Activated CD4-positive, alpha-beta T cell treated with anti-CD3 and anti-CD28 coated beads for 48 hours (primary cell): Measurements from ENCODE around the gene ZNF211.
A peak's percentile ranks its signal among the peaks of the same experiment; 100 is the strongest.

Experiments
- DNase-seq: peaks from one replicate; pipeline ENCODE4 v3.0.0-alpha.2; 2020

Gene ZNF211

DNA sequence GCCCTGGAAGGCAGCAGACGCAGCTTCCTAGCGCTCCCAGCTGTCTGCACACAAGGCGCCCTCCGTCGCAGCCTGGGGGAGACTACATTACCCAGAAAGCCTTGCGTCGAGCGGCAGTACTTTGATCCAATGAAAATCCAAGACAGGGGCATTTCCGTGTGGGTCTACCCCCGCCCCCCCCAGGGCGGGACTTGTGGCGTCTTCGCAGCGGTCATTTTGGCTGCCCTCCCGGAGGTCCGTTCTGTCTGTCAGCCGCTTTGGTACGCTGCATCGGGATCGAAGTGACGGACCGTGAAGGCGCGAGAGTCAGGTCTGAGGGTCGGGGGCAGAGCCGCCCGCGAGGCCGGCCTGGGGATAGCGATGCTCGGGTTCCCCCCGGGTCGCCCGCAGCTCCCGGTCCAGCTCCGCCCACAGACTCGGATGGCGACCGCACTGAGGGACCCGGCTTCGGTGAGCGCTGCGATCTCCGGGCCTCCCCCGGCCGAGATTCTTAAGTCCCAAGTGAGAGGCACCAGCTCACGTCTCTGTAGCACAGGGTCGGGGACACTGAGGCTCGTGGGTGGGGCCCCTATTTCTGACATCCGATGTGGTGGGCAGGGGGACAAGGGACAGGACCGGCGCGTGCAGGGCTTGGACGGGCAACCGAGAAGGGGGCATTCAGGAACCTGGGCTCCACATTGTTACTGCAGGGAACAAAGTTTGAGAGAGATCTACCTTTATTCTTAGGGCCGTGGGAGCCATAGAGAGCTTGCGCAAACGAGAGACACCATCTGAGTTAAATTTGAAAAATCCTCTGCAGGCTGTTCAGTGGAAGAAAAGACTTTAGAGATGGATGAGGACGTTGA, at the start of gene ZNF211:
Gene ZNF211, plus strand, starts transcription at position 182 of the 845 bp plus-strand sequence. Its CDS starts 179 bp downstream, at position 361.
- peak; percentile 89 for DNase-seq

DNA sequence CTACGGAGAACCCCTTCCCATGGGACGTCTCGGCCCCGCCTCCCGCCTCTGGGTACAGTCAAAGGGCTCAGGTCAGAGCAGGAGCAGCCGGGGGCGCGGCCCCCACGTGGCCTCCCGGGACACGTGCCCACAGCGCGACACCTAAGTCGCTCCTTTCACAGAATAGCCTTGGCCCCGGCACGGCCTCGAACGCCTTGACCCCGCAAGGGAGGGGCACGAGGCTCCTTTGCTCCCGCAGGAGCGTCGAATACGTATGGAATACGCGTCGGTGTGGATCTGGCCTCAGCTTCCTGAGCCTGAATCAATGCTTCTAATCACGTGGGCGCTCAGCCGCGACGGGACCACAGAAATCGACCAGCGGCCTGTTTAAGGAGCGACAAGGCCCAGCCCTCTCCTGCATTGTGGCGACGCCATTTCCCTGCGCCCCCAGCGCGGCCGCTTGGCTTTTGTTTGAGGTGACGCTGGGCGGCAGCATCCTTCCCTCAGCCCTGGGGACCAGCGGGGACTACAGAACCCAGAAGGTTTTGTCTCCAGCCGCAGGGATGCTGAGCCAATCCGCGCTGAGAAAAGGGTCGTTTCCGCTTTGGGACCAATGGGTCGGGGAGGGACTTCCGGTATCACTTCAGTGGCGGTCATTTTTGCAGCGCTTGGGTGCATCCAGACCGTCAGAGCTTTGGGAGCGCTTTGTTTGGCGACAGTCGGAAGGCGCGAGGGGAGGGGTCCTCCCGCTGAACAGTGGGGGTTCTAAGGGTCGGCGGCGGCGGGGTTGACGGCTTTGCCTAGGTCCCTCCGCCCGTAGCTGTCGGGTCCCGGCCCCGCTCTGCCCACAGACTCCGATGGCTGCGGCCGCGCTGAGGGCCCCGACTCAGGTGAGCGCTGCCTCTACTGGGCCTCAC, 49.2 kb upstream of the ZNF211 start, which contains the start of gene ZIK1:
Gene ZIK1, plus strand, starts transcription at position 625 of the 896 bp plus-strand sequence. Its CDS starts 212 bp downstream, at position 837.
- peak; percentile 88 for DNase-seq

DNA sequence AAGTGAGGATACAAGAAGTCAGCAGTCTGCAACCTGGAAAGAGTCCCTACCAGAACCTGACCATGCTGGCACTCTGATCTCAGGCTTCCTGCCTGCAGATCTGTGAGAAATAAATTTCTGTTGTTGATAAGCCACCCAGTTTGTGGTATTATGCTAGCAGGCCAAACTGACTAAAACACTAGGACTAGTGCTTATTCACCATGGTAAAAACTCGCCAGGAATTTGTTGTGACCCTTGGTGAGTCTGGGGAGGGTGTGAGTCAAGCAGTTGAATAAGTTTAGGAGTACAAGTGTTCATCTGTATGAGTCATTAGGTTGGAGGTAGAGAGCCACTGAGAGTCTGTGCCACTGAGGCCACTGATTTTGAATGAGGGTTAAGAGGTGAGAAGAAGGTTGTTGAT, 45.4 kb upstream of the ZNF211 start:
- DNase-seq: no peak

DNA sequence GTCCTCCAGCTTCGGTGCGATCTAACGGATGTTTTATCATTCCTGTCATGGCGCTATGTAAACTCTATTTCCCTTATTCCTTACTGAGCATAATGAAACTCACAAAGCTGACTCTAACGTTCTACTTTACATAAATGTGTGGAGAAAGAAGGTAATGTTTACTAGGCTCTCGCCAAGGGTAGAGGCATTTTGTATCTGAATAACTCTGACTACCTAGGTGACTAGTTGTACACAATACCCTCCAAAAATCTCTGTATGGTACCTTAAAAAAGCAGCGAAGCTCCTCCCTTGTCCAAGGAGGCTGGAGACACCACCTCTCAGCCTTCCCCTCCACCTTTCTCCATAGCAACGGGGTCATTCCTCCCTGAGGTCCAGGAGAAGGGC, 33.6 kb upstream of the ZNF211 start:
- DNase-seq: no peak

DNA sequence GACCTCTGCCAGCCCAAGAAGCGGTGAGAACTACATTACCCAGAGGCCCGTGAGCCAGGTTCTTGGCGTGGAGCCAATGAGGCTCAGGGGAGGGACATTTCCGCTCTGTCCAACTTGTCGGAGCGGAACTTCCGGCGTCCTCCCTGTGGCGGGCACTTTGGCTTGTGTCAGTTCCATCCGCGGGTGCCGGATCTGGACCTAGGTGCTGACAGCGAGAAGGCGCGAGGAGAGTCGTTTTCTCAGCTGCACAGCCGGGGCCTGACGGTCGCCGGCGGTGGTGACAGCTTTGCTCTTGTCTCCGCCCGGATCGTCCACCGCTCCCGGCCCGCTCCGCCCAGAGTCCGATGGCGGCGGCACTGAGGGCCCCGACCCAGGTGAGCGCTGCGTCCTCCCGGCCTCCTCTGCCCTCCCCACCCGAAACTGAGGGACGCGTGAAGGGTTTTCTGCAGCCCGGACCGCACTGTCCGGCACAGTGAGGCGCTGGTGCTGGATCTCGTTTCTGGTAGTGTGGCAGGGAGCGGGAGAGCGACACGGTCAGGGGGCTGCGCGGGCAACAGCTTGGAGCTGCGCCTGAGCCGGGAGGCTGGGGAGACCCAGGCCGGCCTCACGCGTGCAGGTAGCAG, 33.1 kb upstream of the ZNF211 start, which contains the start of gene ZNF530:
Gene ZNF530, plus strand, starts transcription at position 125 of the 623 bp plus-strand sequence. CDS start 4,461 bp downstream, outside the sequence.
- DNase-seq: peak; percentile 93

DNA sequence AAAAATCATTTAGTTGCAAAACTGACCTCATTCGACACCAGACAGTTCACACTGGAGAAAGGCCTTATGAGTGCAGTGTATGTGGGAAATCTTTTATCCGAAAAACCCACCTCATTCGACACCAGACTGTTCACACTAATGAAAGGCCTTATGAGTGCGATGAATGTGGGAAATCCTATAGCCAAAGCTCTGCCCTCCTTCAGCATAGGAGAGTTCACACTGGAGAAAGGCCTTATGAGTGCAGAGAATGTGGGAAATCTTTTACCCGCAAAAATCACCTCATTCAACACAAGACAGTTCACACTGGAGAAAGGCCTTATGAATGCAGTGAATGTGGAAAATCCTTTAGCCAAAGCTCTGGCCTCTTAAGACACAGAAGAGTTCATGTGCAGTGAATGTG, 26.0 kb upstream of the ZNF211 start:
- DNase-seq: no peak

DNA sequence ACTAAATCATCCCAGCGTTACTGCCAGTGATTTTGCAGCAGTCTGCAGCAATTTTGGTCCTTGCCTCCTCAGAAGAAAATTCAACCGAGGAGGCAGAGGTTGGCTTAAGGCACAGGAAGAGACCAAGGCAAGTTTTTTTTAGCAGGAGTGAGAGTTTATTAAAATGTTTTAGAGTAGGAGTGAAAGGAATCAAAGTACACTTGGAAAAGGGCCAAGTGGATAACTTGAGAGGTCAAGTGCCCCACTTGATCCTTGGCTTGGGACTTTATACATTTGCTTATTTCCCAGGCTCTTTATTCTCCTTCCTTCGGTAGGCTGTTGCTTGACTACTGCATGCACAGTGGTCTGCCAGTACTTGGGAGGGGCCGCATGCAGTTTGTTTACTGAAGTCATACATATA, 21.9 kb upstream of the ZNF211 start:
- no peak for DNase-seq

DNA sequence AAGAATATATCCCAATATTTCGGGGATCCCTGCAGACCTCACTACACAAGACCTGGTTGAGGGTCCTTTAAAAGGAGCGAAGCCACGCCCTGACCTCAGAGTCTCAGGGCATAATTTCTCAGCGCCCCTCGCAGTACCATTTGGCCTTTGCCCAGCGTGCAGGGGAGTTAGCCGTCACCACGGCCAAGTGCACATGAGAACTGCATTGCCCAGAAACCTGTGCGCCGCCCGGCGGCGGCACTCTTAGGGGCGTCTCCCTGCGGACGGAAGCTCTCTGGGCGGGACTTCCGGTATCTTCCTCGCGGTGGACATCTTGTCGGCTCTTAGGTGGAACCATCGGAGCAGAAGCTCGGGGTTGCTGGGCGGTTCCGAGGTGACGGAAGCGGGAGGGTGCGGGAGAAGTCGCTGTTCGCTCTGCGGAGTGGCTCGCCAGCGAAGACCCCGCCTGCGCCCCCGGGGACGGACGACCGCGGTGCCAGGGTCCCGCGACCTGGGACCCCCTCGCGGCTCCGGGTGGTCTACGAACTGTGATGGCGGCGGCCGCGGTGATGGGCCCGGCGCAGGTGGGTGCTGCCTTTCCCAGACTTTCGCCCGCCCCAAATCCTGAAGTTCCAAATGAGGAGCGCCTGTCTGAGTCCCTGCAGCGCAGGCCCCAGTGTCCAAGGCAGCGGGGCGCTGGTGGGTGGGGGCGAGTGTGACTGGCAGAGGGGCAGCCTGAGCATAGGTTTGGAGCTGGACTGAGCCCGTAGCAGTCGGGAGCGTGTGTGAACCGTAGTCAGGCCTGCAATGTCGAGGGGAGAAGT, 18.8 kb upstream of the ZNF211 start, which contains the start of gene ZNF134:
Gene ZNF134, plus strand, starts transcription at position 302 of the 803 bp plus-strand sequence. CDS start 5,227 bp downstream, outside the sequence.
- peak; percentile 93 for DNase-seq

DNA sequence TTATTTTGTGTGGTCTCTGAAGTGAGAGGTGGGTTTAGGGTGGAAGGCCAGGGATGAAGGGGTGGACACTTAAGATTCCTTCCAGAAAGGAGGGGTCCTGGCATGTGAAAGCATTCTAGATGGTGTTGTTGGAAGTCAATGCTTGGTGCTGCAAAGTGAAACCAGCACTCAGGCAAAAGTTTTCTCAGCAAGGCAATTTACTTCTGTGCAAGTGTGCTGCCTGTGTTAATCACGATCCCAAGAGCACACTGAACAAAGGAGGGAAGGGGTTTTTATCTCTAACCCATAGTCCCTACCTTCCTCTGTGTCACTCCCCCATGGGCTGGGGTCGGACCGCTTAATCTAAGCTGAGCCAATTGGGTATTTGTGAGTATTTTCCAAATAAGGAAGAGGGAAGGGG, 17.6 kb upstream of the ZNF211 start:
- no peak for DNase-seq

DNA sequence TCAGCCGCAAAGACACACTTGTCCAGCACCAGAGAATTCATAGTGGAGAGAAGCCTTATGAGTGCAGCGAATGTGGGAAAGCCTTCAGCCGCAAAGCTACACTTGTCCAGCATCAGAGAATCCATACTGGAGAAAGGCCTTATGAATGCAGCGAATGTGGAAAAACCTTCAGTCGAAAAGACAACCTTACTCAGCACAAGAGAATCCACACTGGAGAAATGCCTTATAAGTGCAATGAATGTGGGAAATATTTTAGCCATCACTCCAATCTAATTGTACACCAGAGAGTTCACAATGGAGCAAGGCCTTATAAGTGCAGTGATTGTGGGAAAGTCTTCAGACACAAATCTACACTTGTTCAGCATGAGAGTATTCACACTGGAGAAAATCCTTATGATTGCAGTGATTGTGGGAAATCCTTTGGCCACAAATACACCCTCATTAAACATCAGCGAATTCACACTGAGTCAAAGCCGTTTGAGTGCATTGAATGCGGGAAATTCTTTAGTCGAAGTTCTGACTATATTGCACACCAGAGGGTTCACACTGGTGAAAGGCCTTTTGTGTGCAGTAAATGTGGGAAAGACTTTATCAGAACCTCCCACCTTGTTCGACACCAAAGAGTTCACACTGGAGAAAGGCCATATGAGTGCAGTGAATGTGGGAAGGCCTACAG, 12.2 kb upstream of the ZNF211 start:
- DNase-seq: no peak

DNA sequence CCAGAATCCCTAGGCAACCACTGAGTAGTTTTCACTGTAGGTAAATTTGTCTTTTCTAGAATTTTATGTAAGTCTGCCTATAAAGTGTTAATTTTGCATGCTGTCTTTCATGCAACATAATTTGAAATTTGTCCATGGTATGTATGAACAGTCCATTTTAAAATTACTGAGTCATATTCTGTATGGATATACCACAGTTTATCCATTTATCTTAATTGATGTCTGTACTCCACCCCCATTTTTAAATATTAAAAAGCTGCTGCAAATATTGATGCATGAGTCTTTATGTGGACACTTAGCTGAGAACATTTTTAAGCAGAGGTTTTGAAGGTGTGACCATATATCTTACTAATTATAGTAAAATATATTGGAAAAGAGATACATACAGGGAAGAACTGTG, 9.9 kb upstream of the ZNF211 start:
- no peak for DNase-seq

DNA sequence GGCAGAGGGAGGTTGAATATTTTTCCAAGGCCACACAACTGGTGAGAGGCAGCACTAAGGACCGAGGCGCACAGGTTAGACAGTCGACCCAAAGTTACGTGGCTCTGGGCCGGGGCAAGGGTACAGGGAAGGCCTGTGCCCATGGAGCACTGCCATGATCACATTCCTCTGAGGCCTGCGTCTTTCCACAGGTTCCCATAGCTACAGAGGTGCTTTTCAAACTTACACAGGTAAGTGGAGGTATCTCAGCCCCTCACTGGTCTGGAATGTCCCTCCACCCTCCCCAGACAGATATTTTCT, 814 bp downstream of the ZNF211 start:
- no peak for DNase-seq

DNA sequence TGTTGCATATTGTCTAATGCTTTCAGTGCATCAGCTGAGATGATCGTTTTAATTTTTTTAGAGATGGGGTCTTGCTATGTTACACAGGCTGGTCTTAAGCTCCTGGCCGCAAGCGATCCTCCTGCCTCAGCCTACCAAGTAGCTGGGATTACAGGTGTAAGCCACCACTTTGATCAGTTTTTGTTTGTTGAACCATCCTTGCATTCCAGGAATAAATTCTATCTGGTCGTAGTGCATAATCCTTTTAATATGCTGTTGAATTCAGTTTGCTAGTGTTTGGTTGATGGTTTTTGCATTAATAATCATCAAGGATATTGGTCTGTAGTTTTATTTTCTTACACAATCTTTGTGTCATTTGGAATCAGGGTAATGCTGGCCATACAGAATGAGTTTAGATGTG, 4.4 kb downstream of the ZNF211 start:
- DNase-seq: no peak

DNA sequence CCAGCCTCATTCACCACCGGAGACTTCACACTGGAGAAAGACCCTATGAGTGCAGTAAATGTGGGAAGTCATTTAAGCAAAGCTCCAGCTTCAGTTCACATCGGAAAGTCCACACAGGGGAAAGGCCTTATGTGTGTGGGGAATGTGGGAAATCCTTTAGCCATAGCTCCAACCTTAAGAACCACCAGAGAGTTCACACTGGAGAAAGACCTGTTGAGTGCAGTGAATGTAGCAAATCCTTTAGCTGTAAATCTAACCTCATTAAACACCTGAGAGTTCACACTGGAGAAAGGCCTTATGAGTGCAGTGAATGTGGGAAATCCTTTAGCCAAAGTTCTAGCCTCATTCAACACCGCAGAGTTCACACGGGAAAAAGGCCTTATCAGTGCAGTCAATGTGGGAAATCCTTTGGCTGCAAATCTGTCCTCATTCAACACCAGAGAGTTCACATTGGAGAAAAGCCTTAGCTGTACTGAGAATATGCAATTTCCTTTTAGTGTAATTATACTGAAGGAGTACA, 8.8 kb downstream of the ZNF211 start:
- no peak for DNase-seq

DNA sequence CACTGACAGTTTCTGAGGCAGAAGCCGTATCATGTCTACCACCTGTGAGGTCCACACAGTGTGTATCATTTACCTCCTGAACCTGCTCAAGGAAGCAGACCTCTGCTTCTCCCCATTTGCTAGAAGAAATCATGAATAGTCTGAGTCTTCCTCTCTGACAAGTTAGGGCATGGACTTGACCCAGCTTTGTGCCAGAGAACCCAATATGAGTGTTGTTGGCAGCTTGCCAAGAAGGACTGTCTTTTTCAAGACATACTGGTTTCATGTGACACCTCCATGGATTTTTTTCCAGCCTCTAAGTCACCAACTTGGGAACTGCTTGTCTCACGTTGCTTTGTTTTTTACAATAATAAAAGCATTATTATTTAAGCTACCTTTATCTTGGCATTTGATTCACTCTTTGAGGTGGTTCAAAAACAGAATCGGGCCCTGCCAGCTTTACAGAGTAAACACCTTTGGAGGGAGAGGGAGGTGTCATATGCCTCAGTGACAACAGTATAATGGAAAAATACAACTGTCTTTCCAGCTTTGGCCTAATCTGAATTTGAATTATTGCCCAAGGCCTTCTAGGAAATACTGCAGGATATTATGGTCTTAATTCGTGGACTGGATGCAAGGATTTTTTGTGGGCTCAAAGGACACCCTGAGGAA, 9.6 kb downstream of the ZNF211 start:
- DNase-seq: no peak

DNA sequence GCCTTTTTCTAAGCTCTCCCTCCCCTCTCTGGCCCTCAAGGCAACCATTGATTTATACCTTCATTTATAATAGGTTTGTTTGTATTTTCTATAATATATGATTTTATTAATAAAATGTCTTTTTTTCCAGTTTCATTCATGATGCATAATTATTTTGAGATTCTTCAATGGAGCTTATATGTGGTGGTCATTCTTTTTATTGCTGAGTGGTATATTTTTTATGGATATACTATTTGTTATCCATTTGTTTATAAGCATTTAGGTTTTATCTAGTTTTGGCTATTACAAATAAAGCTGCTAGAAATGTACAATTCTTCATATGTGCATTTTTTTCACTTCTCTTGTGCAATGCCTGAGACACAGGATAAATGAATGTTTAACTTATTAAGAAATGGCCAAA, 10.8 kb downstream of the ZNF211 start:
- DNase-seq: no peak

DNA sequence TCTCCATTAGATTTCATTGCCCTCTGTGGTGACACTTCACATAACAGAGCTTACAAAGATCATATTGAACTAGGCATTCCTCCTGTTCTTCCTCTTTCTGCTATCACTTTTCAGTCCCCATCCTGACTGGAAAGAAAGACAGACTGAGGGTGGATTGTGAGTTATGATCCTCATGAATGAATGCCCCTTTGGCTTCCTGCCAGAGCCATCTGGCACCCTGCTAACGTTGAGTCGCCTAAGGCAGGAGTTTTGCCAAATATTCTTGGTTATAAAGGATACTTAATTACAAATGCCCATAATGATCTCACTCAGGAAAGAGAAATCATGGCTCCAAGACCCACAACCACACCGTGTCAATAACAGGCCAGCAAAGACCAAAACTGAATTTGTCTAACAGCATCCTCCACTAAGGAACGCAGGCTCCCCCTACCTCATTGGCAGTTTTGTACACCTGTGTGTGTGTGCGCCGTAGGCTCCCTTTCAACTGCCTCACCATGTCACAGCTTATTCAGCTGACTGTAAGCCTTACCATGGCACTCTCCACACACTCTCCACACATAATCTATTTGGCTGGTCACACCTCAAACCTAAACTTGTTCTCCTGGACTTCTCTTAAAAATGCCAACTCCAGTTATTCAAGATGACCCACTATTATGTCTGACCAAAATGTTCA, 15.5 kb downstream of the ZNF211 start:
- no peak for DNase-seq

DNA sequence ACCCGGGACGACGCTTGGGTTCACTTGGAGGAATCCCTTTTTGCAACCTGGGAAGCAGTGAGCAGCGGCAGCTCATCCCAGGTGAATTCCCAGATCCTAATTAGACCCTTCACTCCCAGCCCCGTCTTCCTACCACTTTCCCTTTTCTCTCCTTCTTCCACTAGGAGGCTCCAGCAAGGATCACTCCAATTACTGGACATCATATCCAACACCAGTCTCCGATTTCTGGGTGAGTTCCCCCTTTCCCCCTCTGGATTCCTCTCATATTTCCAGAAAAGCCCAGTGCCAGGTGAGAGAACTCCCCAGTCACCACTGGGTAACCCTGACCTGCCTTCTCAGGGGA, 18.7 kb downstream of the ZNF211 start:
- DNase-seq: no peak

DNA sequence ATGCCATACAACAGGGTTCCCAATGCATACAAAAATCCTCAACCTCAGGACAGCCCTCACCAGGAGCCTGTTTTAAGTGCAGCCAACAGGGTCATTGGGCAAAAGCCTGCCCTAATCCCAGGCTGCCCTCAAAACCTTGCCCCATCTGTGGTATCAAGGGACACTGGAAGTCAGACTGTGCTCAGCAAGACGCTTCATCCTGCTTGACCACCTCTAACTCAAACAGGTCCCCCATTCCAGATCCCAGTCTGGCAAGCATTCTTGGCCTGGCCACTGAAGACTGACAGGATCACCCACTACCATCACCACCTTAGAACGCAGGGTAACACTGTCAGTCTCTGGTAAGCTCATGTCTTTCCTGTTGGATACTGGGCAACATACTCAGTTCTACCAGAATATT, 20.7 kb downstream of the ZNF211 start:
- no peak for DNase-seq

DNA sequence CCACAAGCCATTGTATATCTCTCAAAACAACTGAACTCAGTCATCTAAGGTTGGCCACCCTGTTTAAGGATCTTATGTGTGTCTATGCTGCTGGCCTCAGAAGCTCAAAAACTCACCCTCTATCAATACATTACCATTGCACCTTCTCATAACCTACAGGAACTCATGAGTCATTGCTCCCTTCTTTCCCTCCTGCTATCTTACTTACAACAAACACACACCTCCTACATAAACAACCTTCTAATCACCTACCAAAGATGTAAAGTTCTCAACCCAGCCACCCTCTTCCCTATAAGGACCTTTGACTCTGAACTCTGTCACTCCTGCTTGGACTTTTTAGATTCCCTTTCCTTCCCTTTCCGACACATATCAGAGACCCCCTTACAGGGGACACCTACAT, 22.5 kb downstream of the ZNF211 start:
- DNase-seq: no peak

DNA sequence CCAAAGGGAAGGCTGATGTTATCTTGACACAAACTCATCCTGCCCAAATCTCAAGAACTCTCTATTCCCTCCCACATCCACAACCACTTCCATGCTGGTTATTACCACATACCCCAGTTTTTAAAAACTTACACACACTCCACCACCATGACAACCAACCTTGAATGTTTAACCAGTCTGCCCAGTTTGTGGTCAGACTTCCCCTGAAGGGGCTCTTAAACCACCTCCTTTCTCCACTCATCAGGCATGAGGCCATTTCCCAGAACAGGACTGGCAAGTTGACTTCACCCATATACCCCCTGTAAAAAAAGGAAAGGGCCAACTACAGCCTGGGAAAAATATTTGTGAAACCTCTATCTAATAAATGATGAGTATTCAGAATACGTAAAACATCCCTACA, 23.4 kb downstream of the ZNF211 start:
- DNase-seq: no peak
